GM12873 (cell line): ENCODE measurements around the gene CNTNAP5.

Experiments used
- CTCF ChIP-seq: IDR thresholded peaks from 2 replicates; pipeline ENCODE4 v1.5.1; 2012; ENCODE audit warnings: low read depth, mild to moderate bottlenecking, moderate library complexity, low read length, control low read depth; ENCODE audit not compliant: insufficient read depth; ENCODE audit errors: missing control alignments

Gene CNTNAP5

DNA sequence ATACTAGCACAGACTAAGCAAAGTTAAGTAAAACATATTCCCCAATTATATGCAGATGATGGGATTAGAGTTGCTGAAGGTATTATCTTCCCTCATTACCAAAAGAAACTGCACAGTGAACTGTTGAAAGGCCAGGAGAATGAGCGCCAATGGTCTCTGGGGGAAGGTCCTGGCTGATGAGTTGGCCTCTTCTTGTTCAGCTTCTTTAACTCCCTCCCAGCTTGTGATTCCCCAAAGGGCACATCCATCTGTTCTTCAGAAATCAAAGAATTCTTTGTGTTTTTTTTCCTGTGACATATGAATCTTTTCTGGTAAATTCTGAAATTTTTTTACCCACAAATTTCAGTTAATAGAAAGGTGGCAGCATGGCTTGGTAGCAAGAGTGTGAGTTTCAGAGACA is 667.6 kb downstream of the CNTNAP5 start:
- TF ChIP-seq CTCF: no peak

DNA sequence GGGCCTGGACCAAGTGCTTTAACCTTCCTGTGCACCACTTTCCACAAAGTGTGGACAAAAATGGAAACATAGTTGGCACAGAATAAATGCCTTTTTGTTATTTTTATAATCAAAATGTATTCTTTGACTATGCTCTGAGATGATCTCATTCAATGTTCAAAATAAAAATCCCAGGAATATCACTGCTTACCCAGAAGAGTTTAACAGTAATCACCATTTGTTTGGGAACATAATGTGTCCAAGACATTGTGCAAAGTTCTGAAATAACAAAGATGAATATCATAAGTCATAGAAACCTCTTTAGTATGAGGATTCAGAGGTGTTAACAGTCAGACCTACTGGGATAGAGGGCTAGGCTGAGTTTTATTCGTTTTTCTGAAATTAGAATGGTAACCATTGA is 668.1 kb downstream of the CNTNAP5 start:
- TF ChIP-seq CTCF: no peak

- TF ChIP-seq CTCF: no peak
These were observed 674.0 kb downstream of the CNTNAP5 start for GRCh38 chr2:124698979-124699565.

GRCh38 chr2:124702777-124703176 is 677.7 kb downstream of the CNTNAP5 start:
- TF ChIP-seq CTCF: no peak

DNA sequence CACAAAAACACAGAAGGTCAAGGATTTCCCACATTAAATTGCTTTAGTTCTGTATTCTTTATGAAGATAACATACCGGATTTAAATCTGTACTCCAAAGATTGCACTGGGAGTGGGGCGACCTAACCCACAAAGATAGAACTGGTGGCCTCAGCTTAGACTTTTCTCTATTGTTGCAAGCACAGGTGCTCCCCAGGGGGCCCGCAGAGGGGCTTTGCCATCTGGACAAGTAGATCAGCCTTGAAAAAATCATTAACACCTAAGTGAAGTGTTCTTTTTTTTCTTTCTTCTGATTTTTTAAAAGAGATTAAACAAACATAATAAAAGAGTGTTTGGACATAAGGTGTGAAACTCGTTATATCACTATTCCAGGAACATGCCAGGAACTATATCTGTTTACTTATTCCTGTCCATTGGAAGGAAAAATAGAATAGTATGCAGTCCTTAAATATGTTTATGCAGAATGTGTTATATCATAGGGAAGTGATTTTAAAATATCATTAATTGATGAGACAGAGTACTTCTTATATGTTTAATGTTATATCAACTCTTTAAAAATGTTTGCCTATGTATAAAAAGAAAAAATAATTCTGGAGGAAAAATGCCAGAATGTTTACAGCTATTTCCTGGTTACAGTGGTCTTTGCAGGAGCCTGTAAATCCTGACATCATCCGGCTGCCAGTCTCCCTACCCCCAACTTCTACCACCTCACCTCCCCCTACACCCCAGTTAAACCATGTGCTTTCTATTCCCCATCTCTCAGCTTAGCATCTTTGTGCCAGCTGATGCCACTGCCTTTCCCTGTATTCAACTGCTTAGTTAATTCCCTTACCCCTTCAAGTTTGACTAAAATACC is 679.2 kb downstream of the CNTNAP5 start:
- TF ChIP-seq CTCF: no peak

DNA sequence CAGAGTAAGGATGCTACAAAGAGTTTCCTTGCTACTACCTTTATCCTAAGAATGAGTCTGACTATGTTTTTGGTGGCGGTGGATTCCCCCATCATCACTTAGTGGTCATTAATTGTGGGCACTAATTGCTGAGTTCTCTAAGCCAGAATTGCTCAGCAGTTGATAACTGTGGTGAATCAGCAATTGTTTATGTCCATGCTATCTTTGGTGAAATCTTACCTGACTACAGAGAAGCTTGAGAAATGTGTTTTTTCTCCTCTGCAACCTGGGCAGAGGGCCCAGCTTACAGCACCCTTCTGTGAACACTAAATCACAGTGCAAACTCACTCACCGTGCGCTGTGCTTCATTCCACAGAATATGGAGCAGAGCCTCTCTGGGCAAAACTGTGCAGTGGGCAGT is 683.6 kb downstream of the CNTNAP5 start:
- TF ChIP-seq CTCF: no peak

GRCh38 chr2:124713969-124714368 is 688.9 kb downstream of the CNTNAP5 start:
- no peak for TF ChIP-seq CTCF
